Measurements from ENCODE around the gene CUBN.

CUBN gene

GRCh38 chr10:17068953-17069352 lies 60.7 kb downstream of the CUBN start:
- DNase-seq (ENCODE audit: low read depth): no peak

- DNase-seq (ENCODE audit: low read depth): no peak
Observed at GRCh38 chr10:17067376-17068264, 62.0 kb downstream of the CUBN start.

- no peak for DNase-seq (ENCODE audit: low read depth)
Observed at GRCh38 chr10:17066807-17067206, 62.8 kb downstream of the CUBN start.

- DNase-seq (ENCODE audit: low read depth): no peak
Observed at GRCh38 chr10:17066000-17066399, 63.6 kb downstream of the CUBN start.

GRCh38 chr10:17065273-17065672 lies 64.3 kb downstream of the CUBN start:
- DNase-seq (ENCODE audit: low read depth): no peak

- DNase-seq (ENCODE audit: low read depth): no peak
Observed at GRCh38 chr10:17064435-17064834, 65.2 kb downstream of the CUBN start.

- no peak for DNase-seq (ENCODE audit: low read depth)
Observed at GRCh38 chr10:17062955-17063484, 66.6 kb downstream of the CUBN start.

- no peak for DNase-seq (ENCODE audit: low read depth)
Observed at GRCh38 chr10:17062493-17062892, 67.1 kb downstream of the CUBN start.

GRCh38 chr10:17062009-17062408 lies 67.6 kb downstream of the CUBN start:
- no peak for DNase-seq (ENCODE audit: low read depth)

GRCh38 chr10:17061418-17061817 lies 68.2 kb downstream of the CUBN start:
- DNase-seq (ENCODE audit: low read depth): no peak

GRCh38 chr10:17060289-17060688 lies 69.3 kb downstream of the CUBN start:
- no peak for DNase-seq (ENCODE audit: low read depth)

- no peak for DNase-seq (ENCODE audit: low read depth)
Observed at GRCh38 chr10:17059197-17059688, 70.4 kb downstream of the CUBN start.

GRCh38 chr10:17058093-17058492 lies 71.5 kb downstream of the CUBN start:
- DNase-seq (ENCODE audit: low read depth): no peak

GRCh38 chr10:17056781-17057428 lies 72.7 kb downstream of the CUBN start:
- DNase-seq (ENCODE audit: low read depth): no peak

GRCh38 chr10:17053513-17053912 lies 76.1 kb downstream of the CUBN start:
- no peak for DNase-seq (ENCODE audit: low read depth)

GRCh38 chr10:17053061-17053460 lies 76.5 kb downstream of the CUBN start:
- no peak for DNase-seq (ENCODE audit: low read depth)

- no peak for DNase-seq (ENCODE audit: low read depth)
Observed at GRCh38 chr10:17051851-17052250, 77.8 kb downstream of the CUBN start.

GRCh38 chr10:17049195-17049594 lies 80.4 kb downstream of the CUBN start:
- DNase-seq (ENCODE audit: low read depth): no peak

- no peak for DNase-seq (ENCODE audit: low read depth)
Observed at GRCh38 chr10:17047908-17048307, 81.7 kb downstream of the CUBN start.

- DNase-seq (ENCODE audit: low read depth): no peak
Observed at GRCh38 chr10:17046989-17047388, 82.6 kb downstream of the CUBN start.

- no peak for DNase-seq (ENCODE audit: low read depth)
Observed at GRCh38 chr10:17043586-17043985, 86.0 kb downstream of the CUBN start.

- no peak for DNase-seq (ENCODE audit: low read depth)
Observed at GRCh38 chr10:17041626-17042520, 87.7 kb downstream of the CUBN start.
